ENCODE measurements around the gene BBS9. TPM values are rescaled to one million over a fixed set of nuclear protein-coding genes. Genes with fewer than 3 reads are reported as not detected.

The BBS9 gene
- total RNA-seq, 1 donor from 2014 or later, result 11.3 TPM

DNA sequence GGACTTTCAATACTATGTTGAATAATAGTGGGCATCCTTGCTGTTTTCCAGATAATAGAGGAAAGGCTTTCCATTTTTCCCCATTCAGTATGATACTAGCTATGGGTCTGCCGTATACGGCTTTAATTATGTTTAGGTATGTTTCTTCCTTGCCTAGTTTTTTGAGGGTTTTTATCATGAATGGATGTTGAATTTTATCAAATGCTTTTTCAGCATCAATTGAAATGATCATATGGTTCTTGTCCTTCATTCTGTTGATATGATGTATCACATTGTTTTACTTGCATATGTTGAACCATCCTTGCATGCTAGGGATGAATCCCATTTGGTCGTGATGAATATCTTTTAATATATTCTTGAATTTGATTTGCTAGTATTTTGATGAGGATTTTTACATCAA is 11.0 kb upstream of the BBS9 start:
- intact Hi-C loops (cut with micrococcal nuclease), result no loop called here

DNA sequence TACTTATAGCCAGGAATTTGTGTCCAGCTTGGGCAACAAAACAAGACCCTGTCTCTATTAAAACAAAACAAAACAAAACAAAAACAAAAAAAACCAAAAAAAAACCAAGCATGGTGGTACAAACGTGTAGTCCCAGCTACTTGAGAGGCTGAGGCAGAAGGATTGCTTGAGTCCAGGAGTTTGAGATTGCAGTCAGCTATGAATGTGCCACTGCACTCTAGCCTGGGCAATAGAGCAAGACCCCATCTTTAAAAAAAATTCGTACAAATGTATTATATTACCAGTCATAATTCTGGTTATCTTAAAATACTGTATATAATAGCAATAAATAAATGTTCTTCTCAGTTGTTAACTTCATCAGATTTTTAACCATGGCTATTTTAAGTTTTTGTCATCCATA is 2.3 kb upstream of the BBS9 start:
- intact Hi-C loops (cut with micrococcal nuclease), result loop anchor here (5.0 kb wide), 2 partner anchors 170 to 400 kb away; partner anchors contain the start of gene FKBP9

DNA sequence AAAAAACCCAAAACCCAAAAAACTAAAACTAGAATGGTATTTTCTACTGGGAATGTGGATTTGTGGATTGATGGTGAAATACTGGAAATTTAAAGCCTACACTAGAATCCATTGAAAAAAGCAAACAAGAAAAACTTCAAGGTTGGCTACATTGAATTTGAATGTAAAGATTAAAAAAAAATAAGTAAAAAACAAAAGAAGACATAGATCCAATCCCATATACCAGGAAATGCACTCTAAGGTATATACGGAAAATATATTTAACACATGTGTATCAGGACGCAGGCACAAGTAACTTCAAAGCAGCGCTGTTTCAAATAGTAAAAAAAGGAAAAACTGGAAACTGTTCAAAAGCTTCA is 754 bp upstream of the BBS9 start:
- intact Hi-C loops (cut with micrococcal nuclease), result loop anchor here (2.0 to 5.0 kb wide), 3 partner anchors 171 to 1908 kb away; partner anchors contain the start of genes DPY19L1 and FKBP9

DNA sequence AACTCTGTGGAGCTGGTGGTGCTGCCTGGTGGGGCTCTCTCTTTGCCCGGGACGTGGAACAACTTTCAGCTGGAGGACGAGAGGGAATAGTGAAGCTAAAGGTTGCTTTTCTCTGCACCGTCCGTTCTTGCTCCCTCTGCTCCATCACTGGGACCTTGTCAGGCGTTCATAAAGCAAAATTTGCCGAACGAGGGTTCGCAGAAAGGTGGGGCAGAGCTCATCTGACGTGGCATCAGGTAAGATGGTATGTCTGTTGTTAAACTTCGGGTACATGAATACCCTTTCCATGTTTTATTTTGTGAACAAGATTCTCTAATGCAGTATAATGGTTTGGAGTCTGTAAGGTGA is 416 bp downstream of the BBS9 start:
- intact Hi-C loops (cut with micrococcal nuclease), result loop anchor here (1.0 to 5.0 kb wide), 12 partner anchors 20 to 1907 kb away; partner anchors contain the start of genes AVL9, DPY19L1, FKBP9 and LSM5

DNA sequence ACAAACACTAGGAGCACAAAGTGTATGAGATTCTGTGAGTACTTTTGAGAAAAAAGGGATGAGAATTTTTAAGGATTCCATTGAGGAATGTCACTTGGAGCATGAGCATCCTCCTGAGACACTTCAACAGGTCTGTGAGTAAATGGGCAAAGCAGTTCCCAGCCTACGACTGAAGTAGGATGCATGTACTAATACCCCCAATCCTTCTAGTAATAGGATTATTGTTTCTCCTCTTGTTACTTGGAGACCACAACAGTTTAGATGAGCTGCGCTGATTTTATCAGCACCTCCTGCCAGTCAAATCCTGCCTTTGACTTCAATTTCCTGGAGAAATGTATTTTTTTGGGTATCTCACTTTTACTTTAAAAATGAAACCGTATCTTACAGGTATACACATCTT is 820 bp downstream of the BBS9 start:
- intact Hi-C loops (cut with micrococcal nuclease), result no loop called here

DNA sequence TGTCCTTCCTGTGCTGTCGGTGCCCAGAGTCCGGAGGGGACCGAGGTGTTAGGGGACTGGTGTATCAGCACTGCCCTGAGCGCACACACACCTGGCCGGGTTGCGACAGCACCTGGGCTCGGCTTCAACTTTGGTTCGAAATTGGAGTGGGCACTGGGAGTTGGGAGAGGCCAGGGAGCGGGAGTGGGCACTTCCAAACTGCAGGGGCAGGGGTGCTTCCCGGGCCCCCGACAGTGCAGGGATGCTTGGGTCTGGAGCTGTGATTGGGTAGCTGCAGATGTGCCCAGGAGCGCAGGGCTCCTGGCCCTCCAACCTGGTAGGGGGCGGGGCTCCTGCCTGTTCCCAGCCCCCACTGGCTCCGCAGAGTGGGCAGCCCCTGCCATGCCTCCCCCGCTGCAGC is 7.7 kb downstream of the BBS9 start:
- intact Hi-C loops (cut with micrococcal nuclease), result no loop called here

DNA sequence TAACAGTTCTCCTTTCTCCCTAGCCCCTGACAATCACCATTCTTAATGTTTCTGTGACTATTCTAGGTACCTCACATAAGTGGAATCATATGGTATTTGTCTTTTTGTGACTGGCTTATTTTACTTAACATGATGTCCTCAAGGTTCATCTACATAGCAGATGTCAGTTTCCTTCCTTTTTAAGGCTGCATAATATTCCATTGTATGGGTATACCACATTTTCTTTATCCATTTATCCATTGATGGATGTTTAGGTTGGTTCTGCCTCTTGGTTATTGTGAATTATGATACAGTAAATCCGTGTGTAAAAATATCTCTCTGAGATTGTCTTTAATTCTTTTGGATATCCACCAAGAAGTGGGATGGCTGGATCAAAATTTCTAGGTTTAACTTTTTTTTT is 13.2 kb downstream of the BBS9 start:
- intact Hi-C loops (cut with micrococcal nuclease), result no loop called here

DNA sequence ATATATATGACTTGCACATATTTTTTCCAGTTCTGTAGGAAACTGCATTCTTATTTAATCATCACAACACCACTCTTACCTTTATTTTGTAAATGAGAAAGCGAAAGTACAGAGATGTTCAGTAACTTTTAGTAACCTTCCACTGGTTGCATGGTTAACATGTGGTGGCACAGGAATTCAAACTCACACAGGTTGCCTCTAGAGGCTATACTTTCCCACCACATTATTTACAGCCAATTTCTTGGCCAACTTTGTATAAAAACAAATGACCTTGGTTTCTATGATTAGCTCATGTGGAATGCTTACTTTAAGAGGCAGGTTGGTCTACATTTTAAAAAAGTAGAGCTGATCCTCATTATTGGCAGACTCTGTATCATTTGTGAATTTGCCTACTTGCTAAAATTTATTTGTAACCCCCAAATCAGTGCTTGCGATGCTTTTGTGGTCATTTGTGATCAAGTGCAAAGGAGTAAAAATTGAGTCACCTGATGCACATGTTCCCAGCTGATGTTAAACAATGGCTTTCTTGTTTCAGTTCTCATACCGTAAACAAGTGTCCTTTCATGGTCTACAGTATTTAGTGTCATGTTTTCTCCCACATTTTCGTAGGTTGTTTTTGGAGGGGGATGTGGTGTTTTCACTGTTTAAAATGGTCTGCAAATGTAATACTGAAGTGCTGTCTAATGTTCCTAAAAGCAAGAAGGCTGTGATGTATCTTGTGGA is 14.8 kb downstream of the BBS9 start:
- intact Hi-C loops (cut with micrococcal nuclease), result no loop called here

DNA sequence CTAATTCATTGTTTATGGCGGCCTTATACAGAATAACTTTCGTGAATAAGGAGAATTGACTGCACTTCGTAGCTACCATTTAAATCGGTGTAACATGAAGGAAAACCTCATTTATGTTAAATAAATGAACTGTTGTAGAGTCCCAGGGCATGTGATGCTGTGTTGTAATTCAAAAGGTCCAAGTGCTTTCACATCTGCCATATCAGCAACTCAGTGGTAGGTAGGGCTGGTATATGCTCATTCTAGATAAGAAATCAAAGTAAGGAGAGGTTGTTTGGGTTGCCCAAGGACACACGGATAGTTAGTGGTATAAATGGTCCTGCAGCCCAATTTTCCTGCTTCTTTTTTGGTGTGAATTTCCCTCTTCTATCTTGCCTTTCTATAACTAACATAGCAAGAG is 15.8 kb downstream of the BBS9 start:
- intact Hi-C loops (cut with micrococcal nuclease), result no loop called here

DNA sequence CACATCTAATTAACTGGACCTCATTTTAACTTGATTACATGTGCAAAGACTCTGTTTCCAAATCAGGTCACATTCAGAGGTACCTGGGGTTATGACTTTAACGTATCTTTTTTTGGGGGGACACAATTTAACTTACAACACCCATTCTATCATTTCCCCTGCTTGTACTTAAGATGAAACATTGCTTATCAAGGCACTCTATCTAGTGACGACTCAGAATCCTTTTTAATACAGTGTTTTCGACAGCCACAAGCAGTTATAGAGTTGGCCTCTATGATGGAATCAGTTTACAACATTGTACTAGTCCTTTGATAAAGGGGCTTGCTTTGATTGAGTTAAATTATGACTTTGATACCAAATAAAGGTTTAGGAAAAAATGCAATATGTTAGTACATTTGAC is 22.7 kb downstream of the BBS9 start:
- intact Hi-C loops (cut with micrococcal nuclease), result no loop called here

DNA sequence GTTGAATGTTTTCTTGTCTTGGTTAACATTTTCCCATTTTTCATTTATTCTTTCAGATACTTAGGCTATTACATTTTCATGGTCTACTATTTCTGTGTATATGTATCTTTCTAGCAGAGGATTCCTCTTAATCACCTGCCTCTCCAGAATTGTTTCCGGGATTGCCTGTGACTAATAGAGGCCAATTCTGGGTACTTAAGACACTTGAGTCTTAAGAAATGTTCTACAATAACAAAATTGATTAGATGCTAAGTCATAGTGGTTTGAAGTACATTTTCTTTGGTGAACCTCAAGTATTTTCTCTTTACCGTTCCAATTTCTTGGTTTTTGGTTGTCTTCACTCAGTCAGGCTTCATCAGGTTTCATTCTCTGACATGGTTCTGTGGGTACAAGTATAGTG is 26.4 kb downstream of the BBS9 start:
- intact Hi-C loops (cut with micrococcal nuclease), result no loop called here

DNA sequence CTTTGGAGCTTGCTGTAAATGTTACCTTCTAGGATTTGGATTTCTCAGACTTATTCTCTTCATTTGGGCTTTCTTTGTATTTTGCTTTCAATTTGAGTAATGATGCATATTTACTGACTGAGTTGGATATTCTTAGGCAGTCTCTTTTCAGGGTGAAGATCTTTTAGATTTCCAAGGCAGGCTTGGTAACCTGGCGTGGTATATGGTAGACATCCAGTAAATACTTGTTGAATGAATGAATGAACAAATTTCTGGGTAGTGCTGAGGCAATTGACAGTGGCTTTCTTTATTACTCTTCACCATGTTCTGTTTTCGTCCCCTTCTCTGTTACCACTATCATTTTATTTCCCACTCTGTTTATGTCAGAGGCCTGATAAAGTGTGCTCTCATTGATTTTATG is 27.1 kb downstream of the BBS9 start:
- intact Hi-C loops (cut with micrococcal nuclease), result no loop called here

DNA sequence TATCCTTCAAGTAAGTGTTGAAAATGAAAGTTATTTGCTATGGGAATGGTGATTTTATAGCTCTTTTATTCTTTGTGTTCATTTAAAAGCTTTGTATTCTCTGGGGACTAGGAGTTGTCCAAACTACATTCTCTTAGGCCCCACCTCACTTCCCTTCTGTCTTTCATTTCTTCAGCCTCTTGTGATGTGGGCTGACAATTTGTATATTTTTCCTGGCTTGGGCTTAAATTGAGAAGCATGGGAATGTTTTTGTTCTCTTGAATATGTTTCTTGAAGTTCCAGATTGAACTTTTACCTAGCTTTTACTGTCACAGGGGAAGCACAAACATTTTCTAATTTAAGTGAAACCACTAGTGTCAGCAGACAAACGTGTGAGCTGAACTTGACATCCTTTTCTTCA is 27.9 kb downstream of the BBS9 start:
- intact Hi-C loops (cut with micrococcal nuclease), result no loop called here

DNA sequence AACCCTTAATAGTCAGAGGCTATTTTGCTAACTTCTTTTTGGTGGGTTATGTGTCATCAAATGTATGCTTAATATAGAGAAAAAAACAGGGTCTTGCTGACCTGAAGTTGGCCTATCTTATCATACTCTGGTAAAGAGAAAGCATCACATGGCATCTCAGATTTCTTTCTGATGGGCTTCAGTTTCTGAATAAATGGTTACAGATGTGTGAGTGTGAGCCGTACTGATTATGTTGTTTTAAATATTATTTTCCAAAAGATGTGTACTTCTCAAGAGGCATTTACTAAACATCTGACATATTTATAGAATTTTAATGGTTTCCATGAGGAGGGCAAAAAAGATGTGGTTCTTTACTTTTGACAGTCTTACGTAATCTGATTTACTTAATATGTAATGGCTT is 28.4 kb downstream of the BBS9 start:
- intact Hi-C loops (cut with micrococcal nuclease), result no loop called here

DNA sequence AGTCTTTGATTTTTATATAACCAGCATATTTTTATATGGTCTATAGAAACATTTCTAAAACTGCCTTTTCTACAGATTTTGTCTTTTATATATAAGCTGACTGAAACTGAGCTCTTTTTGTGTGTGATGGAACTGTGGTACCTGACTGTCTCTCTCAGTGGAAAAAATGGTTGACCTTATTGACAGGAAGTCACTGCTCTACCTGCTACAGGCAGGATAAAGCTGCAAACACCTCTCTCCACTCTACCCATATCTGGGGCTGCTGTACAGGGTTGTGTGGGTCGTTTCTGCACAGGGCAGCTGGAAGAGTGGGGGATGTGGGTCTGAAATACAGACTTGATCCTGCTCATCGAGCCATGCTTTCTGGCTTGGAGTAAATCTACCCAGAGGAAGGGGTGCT is 48.5 kb downstream of the BBS9 start:
- intact Hi-C loops (cut with micrococcal nuclease), result no loop called here

DNA sequence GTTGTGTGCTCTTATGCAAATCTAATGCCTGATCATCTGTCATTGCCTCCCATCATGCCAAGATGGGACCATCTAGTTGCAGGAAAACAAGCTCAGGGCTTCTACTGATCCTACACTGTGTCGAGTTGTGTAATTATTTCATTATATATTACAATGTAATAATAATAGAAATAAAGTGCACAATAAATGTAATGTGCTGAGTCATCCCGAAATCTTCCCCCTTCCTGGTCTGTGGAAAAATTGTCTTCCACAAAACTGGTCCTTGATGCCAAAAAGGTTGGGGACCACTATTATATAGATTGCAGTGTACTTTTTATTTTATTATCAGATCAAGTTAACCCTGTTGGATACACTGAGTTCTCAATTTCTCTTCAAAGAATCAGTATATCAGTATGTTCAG is 50.2 kb downstream of the BBS9 start:
- intact Hi-C loops (cut with micrococcal nuclease), result no loop called here

DNA sequence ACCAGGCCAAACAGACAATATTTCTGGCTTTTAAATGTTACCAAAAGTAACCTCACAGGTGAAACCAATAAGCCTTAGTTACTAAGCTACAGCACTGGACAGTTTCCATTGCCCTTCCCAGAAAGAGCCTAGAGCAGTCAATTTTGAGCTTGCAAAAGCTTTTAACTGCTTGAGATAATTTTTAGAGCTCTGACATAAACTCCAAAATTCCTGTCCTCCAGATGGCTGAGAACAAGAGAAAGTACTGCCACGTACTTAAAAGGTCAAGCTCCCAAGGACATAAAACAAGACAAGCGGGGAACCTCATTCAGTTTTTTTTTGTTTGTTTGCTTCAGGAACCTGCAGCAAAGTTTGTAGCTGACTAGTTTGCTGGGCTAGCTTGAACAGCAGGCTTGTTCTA is 54.1 kb downstream of the BBS9 start:
- intact Hi-C loops (cut with micrococcal nuclease), result loop anchor here (10.0 kb wide), 1 partner anchor 241 kb away; no protein-coding TSS in a partner anchor

DNA sequence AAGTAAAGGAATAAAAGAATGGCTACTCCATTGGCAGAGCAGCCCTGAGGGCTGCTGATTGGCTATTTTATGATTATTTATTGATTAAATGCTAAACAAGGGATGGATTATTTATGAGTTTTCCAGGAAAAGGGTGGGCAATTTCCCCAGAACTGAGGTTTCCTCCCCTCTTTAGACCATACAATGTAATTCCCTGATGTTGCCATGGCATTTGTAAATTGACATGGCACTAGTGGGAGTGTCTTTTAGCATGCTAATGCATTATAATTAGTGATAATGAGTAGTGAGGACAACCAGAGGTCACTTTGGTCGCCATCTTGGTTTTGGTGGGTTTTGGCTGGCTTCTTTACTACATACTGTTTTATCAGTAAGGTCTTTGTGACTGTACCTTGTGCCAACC is 55.5 kb downstream of the BBS9 start:
- intact Hi-C loops (cut with micrococcal nuclease), result loop anchor here (1.0 to 10.0 kb wide), 4 partner anchors 240 to 748 kb away; no protein-coding TSS in a partner anchor

DNA sequence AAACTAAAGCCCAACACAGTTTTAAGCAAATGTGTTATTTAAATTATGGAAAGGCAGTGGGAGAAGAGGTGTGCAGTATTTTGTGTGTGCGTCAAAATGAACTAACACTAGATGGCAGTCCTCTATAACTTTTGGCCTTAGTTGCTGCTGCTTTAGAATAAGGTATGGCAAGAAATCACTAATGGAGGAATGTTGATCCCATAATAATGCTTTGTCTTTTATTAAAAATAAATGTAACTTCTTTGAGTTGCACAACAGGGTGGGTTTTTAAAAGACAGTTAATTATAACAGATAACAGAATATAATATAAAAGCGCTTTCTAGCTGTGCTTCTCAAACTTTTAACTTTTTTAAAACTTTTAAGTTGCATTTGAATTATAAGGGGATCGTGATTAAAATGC is 56.4 kb downstream of the BBS9 start:
- intact Hi-C loops (cut with micrococcal nuclease), result loop anchor here (1.0 to 10.0 kb wide), 4 partner anchors 239 to 748 kb away; no protein-coding TSS in a partner anchor

DNA sequence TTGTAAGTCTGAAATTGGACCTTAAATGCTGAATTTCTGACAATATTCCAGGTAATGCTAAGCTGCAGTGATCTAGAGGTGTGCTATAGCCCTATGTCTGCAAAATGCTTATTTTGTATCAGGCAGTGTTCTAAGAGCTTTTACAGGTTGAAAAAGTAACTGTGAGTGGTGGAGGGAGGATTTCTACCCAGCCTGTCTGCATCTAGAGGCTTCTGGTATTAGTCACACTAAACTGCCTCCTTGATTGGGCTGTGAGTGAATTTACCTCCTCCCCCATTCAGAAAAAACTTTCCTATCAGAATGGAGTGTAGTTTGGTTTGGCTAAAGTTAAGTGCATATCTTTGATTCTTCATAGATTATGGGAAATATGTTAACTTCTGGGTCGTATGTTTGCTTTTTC is 56.8 kb downstream of the BBS9 start:
- intact Hi-C loops (cut with micrococcal nuclease), result loop anchor here (5.0 to 10.0 kb wide), 2 partner anchors 239 to 571 kb away; no protein-coding TSS in a partner anchor

DNA sequence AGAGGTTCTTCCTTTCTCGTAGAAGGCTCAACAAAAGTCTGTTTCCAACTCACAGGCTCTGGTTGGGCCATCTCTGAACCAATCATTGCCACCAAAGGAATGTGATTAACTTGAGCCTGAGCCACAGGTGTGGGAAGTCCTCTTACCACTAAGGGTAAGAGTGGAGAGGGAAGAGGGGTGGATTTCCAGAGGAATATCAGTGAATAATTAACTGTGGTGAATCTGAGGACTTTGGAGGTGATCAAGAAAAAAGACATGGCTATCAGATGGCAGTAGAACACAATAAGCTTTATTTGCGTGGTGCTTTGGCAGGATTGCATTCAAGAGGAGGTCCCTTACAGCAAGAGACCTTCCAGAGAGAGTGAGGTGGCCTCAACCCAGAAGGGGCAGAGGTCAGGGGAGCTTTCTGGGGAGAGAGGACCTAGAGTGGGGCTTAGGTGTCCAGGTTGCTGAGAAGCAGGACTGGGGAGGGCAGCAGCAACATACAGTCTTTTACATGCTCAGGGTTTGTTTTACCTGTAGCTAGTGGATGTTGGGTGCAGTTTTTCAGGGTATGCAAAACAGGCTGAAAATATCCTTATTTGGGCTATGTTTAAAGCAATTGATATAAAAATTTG is 61.4 kb downstream of the BBS9 start:
- intact Hi-C loops (cut with micrococcal nuclease), result no loop called here

DNA sequence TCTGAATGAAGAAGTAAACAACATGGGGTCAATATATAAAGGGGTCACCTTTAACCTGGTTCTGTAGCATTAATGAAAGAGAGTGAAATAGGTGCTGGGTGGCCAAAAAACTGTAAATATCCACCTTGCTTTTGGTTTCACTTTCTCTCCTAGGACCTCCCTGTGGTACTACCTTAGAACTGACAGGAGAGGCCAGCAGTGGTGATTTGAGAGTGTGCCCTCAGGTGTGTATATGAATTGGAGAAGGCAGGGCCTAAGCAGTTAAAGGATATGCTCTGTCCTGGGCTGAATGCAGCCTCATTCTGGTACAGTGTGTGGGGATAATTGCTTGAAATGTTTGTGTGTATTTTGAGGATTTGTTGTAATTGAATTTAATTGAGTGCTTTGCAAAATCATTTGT is 62.0 kb downstream of the BBS9 start:
- intact Hi-C loops (cut with micrococcal nuclease), result no loop called here

DNA sequence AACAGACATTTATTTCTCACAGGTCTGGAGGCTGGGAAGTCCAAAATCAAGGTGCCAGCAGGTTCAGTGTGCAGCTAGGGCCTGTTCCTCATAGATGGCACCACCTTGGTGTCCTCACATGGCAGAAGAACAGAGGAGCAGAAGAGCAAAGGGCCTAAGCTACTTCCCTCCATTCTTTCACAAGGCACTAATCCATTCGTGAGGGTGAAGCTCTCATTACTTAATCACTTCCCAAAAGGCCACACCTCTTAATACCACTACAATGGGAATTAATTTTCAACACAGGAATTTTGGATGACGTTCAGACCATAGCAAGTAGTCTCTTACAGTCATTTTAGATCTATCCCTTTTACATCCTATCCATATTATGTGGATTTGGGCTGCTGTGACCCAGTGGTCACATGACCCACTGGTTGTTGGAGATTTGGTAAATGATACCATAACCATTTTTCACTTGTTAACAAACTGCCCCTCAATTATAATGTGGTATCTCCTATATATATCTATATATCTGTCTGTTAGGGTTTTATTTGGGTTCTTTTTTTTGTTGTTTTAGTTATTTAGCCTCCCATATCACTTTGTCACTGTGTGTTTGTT is 63.4 kb downstream of the BBS9 start:
- intact Hi-C loops (cut with micrococcal nuclease), result no loop called here
